NK-92 treated with Interleukin-12 subunit alpha and Interleukin-12 subunit beta, amount 100 ng/mL, for 24 hours (cell line): ENCODE measurements around the gene TNFRSF14.

ENCODE experiments used
- DNase-seq: peaks from one replicate; lab custom pipeline; 2025; lab: John Stamatoyannopoulos, UW

Gene TNFRSF14

GRCh38 chr1:2523191-2523890 is 32.8 kb upstream of the TNFRSF14 start:
- no peak for DNase-seq

- DNase-seq: no peak
Observed at GRCh38 chr1:2523891-2524609, 32.1 kb upstream of the TNFRSF14 start.

- DNase-seq: no peak
Observed at GRCh38 chr1:2525572-2525919, 30.6 kb upstream of the TNFRSF14 start.

- peak; percentile 80 for DNase-seq
Observed at GRCh38 chr1:2525920-2526823, 30.0 kb upstream of the TNFRSF14 start, which contains the start of gene PANK4. TSS of gene PANK4 (minus strand) at chr1:2526596. CDS start at chr1:2526587, 9 bp downstream.

GRCh38 chr1:2526824-2527555 is 29.2 kb upstream of the TNFRSF14 start:
- DNase-seq: no peak

- no peak for DNase-seq
Observed at GRCh38 chr1:2527556-2527860, 28.7 kb upstream of the TNFRSF14 start.

- no peak for DNase-seq
Observed at GRCh38 chr1:2528016-2528415, 28.2 kb upstream of the TNFRSF14 start.

GRCh38 chr1:2528611-2528965 is 27.6 kb upstream of the TNFRSF14 start:
- no peak for DNase-seq

GRCh38 chr1:2528966-2529783 is 27.0 kb upstream of the TNFRSF14 start:
- DNase-seq: no peak

GRCh38 chr1:2529784-2530512 is 26.2 kb upstream of the TNFRSF14 start, which contains the start of gene HES5:
TSS of gene HES5 (minus strand) at chr1:2530263. CDS start at chr1:2530164, 99 bp downstream.
- no peak for DNase-seq

- no peak for DNase-seq
Observed at GRCh38 chr1:2530513-2531361, 25.4 kb upstream of the TNFRSF14 start.

- DNase-seq: no peak
Observed at GRCh38 chr1:2532485-2533160, 23.5 kb upstream of the TNFRSF14 start.

- no peak for DNase-seq
Observed at GRCh38 chr1:2533365-2533764, 22.8 kb upstream of the TNFRSF14 start.

- DNase-seq: no peak
Observed at GRCh38 chr1:2534315-2534686, 21.9 kb upstream of the TNFRSF14 start.

GRCh38 chr1:2534687-2535441 is 21.3 kb upstream of the TNFRSF14 start:
- DNase-seq: no peak

GRCh38 chr1:2535455-2535854 is 20.7 kb upstream of the TNFRSF14 start:
- DNase-seq: no peak

- DNase-seq: no peak
Observed at GRCh38 chr1:2535981-2536380, 20.2 kb upstream of the TNFRSF14 start.

GRCh38 chr1:2537784-2538115 is 18.4 kb upstream of the TNFRSF14 start:
- no peak for DNase-seq
